ENCODE measurements around the gene SMYD2.

Gene SMYD2

GRCh38 chr1:214295934-214296333 lies 15.0 kb downstream of the SMYD2 start:
- TF ChIP-seq TAF1 (IDR thresholded peaks at IDR 0.05; ENCODE audit: borderline replicate concordance, insufficient read depth, low read length) (no peak), REST (IDR thresholded peaks at IDR 0.05; ENCODE audit: insufficient read depth in 1 of 2, low read depth in 2 of 2, low read length in 2 of 2) (no peak), FOXP2 (optimal IDR thresholded peaks at IDR 0.05; ENCODE audit: borderline replicate concordance, extremely low read depth, extremely low read length, insufficient read depth) (no peak), SIN3A (IDR thresholded peaks at IDR 0.05; ENCODE audit: borderline replicate concordance, insufficient read depth, low read length) (no peak), POLR2AphosphoS5 (IDR thresholded peaks at IDR 0.05; ENCODE audit: low read depth, low read length) (no peak)

- TF ChIP-seq SIN3A (IDR thresholded peaks at IDR 0.05; ENCODE audit: borderline replicate concordance, insufficient read depth, low read length) = no peak
- TF ChIP-seq POLR2AphosphoS5 (IDR thresholded peaks at IDR 0.05; ENCODE audit: low read depth, low read length) = no peak
- no peak for TF ChIP-seq FOXP2 (optimal IDR thresholded peaks at IDR 0.05; ENCODE audit: borderline replicate concordance, extremely low read depth, extremely low read length, insufficient read depth)
- no peak for TF ChIP-seq TAF1 (IDR thresholded peaks at IDR 0.05; ENCODE audit: borderline replicate concordance, insufficient read depth, low read length)
- TF ChIP-seq REST (IDR thresholded peaks at IDR 0.05; ENCODE audit: insufficient read depth in 1 of 2, low read depth in 2 of 2, low read length in 2 of 2) = no peak
Observed at GRCh38 chr1:214296860-214297745, 16.1 kb downstream of the SMYD2 start.

GRCh38 chr1:214300149-214300780 lies 19.3 kb downstream of the SMYD2 start:
- TF ChIP-seq POLR2AphosphoS5 (IDR thresholded peaks at IDR 0.05; ENCODE audit: low read depth, low read length) = no peak
- no peak for TF ChIP-seq REST (IDR thresholded peaks at IDR 0.05; ENCODE audit: insufficient read depth in 1 of 2, low read depth in 2 of 2, low read length in 2 of 2)
- TF ChIP-seq FOXP2 (optimal IDR thresholded peaks at IDR 0.05; ENCODE audit: borderline replicate concordance, extremely low read depth, extremely low read length, insufficient read depth) = no peak
- no peak for TF ChIP-seq SIN3A (IDR thresholded peaks at IDR 0.05; ENCODE audit: borderline replicate concordance, insufficient read depth, low read length)
- no peak for TF ChIP-seq TAF1 (IDR thresholded peaks at IDR 0.05; ENCODE audit: borderline replicate concordance, insufficient read depth, low read length)

- no peak for TF ChIP-seq FOXP2 (optimal IDR thresholded peaks at IDR 0.05; ENCODE audit: borderline replicate concordance, extremely low read depth, extremely low read length, insufficient read depth)
Observed at GRCh38 chr1:214301526-214301925, 20.6 kb downstream of the SMYD2 start.

- no peak for TF ChIP-seq SIN3A (IDR thresholded peaks at IDR 0.05; ENCODE audit: borderline replicate concordance, insufficient read depth, low read length)
Observed at GRCh38 chr1:214303141-214303930, 22.4 kb downstream of the SMYD2 start.
